ENCODE data around the gene WDR86. TPM values are rescaled to one million over a fixed set of nuclear protein-coding genes. Genes with fewer than 3 reads are reported as not detected.

Gene WDR86
- total RNA-seq, 2 experiments from 2014 or later, result not detected

DNA sequence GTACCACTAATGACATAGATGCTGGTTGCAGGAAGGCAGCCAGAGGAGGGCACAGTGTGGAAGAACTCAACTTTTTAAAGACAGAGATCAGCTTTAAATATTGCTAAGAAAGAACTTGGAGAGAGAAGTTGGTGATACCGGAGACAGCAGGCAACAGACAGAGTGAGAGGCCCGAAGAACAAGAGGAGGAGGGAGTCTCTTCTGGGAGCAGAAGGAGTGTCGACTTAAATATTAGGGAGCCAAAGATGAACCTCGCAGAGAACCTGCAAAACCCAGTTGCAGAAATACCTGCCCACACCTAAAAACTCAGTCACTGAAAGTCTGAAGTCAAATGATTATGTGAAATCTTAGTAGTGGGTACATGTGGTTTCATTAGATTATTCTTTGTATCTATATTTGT, 3.4 kb upstream of the WDR86 start:
- H3K36me3 Mint-ChIP-seq (ENCODE audit: low read depth), result no peaks in the 10 kb centered on the region
- ChIA-PET CTCF (interaction anchor here (1.1 to 2.1 kb wide), 2 partner anchors 30 to 35 kb away, joined by 4 to 13 read pairs; no protein-coding TSS in a partner anchor), POLR2A (no interaction called here)
- peaks cover 38% of the 10 kb centered on the region for H3K4me1 Mint-ChIP-seq
- no peak overlapping the region for H3K27ac Mint-ChIP-seq
- DNase-seq (no peak), ATAC-seq (no peak)
- peaks cover 2% of the 10 kb centered on the region for H3K9me3 Mint-ChIP-seq (ENCODE audit: low read depth)
- no peak overlapping the region for H3K4me3 Mint-ChIP-seq
- intact Hi-C loops (cut with DNase I, micrococcal nuclease), result loop anchor here in 1 of 2 experiments (5.0 kb wide), 1 partner anchor 34 kb away; no protein-coding TSS in a partner anchor
- peaks cover 35% of the 10 kb centered on the region for H3K27me3 Mint-ChIP-seq

GRCh38 chr7:151412318-151412717, 2.5 kb upstream of the WDR86 start:
- Mint-ChIP-seq H3K9me3 (ENCODE audit: low read depth) (no peaks in the 10 kb centered on the region), H3K36me3 (ENCODE audit: low read depth) (no peaks in the 10 kb centered on the region), H3K27ac (no peak overlapping the region), H3K27me3 (peaks cover 35% of the 10 kb centered on the region), H3K4me1 (peaks cover 38% of the 10 kb centered on the region), H3K4me3 (no peak overlapping the region)
- no peak for DNase-seq
- ATAC-seq, result no peak
- ChIA-PET CTCF (interaction anchor here (0.6 to 2.1 kb wide), 5 partner anchors 13 to 749 kb away, joined by 3 to 13 read pairs (median 3); no protein-coding TSS in a partner anchor), POLR2A (interaction anchor here (0.7 kb wide), 1 partner anchor 17 kb away, joined by 3 read pairs; no protein-coding TSS in a partner anchor)
- intact Hi-C loops (cut with DNase I, micrococcal nuclease), result loop anchor here in 1 of 2 experiments (5.0 kb wide), 1 partner anchor 35 kb away; no protein-coding TSS in a partner anchor

GRCh38 chr7:151411551-151411950, 1.7 kb upstream of the WDR86 start:
- Mint-ChIP-seq H3K27ac (no peak overlapping the region), H3K4me3 (no peak overlapping the region), H3K9me3 (ENCODE audit: low read depth) (no peaks in the 10 kb centered on the region), H3K4me1 (peaks cover 38% of the 10 kb centered on the region), H3K36me3 (ENCODE audit: low read depth) (no peaks in the 10 kb centered on the region), H3K27me3 (peaks cover 37% of the 10 kb centered on the region)
- intact Hi-C loops (cut with DNase I, micrococcal nuclease), result loop anchor here in 1 of 2 experiments (5.0 kb wide), 1 partner anchor 36 kb away; no protein-coding TSS in a partner anchor
- POLR2A ChIA-PET, result interaction anchor here (0.7 kb wide), 1 partner anchor 18 kb away, joined by 3 read pairs; no protein-coding TSS in a partner anchor
- ATAC-seq (no peak), DNase-seq (no peak)
- CTCF ChIA-PET, result interaction anchor here (0.6 to 2.1 kb wide), 5 partner anchors 9 to 750 kb away, joined by 3 to 13 read pairs (median 4); no protein-coding TSS in a partner anchor

DNA sequence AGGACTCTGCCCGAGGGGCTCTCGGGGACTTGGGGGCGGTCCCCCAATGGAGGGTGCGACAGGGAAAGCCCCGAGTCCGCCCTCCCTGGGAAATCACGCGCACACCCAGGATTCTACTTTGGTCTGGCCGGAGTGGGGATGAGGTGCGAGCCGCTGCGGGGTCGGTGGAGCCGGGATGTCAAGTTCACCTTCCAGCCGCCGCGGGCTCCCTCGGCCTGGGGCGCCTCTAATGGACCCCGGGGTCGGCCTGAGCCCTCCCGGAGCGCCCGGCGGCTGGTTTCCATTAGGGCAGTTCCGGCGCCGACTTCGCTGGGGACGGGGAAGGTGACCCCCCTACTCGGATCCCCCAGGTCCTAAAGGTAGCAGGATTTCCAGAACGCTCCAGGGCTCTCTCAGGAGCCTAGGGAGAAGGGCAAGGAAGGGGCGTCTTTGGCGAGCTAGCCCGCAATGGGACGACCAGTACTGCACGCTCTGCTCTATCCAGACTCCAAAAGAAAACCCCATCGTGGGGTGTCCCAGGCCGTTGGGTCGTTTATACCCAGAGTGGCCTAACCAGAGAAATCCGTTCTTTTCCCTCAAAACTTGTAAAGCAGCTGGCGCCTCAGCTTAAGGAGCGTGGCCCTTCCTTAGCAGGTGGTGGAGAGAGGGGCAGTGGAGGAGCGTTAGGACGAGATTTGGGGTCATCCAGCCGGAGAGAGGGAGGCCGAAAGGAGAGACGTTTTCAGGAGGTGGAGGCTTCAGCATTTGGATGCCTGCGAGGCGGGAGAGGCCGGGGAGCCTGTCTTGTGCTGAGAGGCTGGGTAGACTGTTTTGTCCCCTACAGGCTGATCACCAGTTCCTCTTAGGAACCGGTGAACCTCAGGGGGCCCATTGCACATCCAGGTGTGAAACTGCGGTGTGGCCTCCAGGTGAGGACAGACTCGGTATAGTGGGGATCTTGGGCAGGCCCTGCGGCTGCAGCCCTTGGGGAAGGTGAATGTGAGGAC, 860 bp upstream of the WDR86 start:
- Mint-ChIP-seq H3K9me3 (ENCODE audit: low read depth) (no peaks in the 10 kb centered on the region), H3K27ac (no peak overlapping the region), H3K36me3 (ENCODE audit: low read depth) (no peaks in the 10 kb centered on the region), H3K4me1 (peaks cover 38% of the 10 kb centered on the region), H3K4me3 (no peak overlapping the region), H3K27me3 (peaks cover 37% of the 10 kb centered on the region)
- POLR2A ChIA-PET, result no interaction called here
- intact Hi-C loops (cut with DNase I, micrococcal nuclease), result loop anchor here in 1 of 2 experiments (5.0 kb wide), 1 partner anchor 37 kb away; no protein-coding TSS in a partner anchor
- ATAC-seq (no peak), DNase-seq (no peak)
- CTCF ChIA-PET, result interaction anchor here (1.1 to 1.6 kb wide), 2 partner anchors 8 to 39 kb away, joined by 4 to 5 read pairs; no protein-coding TSS in a partner anchor

DNA sequence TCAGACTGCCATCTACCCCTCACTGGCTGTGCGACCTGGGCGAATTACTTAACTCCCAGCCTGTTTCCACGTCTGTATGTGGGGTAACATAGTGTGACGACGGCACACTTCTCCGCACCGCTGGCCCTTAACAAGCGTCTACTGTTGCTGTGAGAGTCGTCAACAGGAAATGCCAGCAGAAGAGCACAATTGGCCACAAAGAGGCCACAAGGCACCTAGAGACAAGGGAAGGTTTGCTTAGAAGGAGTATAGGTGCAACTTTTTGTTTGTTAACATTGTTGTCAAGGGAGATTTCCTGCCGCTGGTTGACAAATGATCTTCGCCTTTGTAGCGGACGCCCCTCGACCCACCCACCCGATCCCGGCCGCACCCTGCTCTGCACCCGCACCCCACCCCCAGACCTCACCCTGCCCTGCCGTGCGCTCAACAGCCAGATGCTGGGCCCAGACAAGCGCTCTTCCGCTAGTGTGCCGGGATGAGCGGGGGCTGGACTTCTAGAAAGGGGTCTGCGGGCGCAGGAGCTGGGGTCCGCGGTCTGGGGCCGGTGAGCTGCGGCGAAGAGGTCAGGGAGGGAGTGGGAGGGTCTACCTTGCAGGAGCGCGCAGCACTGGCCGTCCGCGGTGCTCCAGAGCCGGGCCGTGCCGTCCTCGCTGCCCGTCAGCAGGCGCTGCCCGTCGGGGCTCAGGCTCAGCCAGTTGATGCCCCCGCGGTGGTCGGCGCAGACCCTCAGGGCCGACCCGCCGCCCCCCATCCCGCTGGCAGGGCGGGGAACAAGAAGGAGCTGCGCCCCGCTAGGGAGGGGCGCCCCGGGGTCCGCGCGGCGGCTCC, 785 bp downstream of the WDR86 start:
- H3K4me1 Mint-ChIP-seq, result peaks cover 31% of the 10 kb centered on the region
- peak; percentile 47 for DNase-seq
- no peaks in the 10 kb centered on the region for H3K9me3 Mint-ChIP-seq (ENCODE audit: low read depth)
- peak overlapping the region; percentile 49 for H3K4me3 Mint-ChIP-seq
- intact Hi-C loops (cut with DNase I, micrococcal nuclease), result no loop called here
- ChIA-PET POLR2A (no interaction called here), CTCF (interaction anchor here (0.6 kb wide), 1 partner anchor 53 kb away, joined by 5 read pairs; no protein-coding TSS in a partner anchor)
- peaks cover 36% of the 10 kb centered on the region for H3K27me3 Mint-ChIP-seq
- peak; percentile 47 for ATAC-seq
- H3K27ac Mint-ChIP-seq, result peak overlapping the region; percentile 5
- no peaks in the 10 kb centered on the region for H3K36me3 Mint-ChIP-seq (ENCODE audit: low read depth)

DNA sequence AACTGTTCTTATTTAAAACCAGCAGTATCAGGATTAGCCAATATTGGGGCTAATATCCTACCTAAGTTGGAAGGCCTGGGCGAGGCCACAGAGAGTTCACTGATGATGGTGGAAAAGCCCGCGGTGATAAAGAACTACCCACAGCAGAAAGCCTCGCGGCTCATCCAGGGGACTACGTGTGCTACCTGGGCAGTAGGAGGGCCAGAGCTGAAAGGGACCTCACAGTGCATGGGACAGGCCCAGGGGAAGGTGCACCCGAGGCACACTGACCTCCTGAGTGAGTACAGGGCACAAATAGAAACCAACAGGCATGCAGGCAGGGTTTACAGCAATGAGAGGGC, 1.4 kb downstream of the WDR86 start:
- intact Hi-C loops (cut with DNase I, micrococcal nuclease), result no loop called here
- peak overlapping the region; percentile 49 for H3K4me3 Mint-ChIP-seq
- H3K4me1 Mint-ChIP-seq, result peaks cover 26% of the 10 kb centered on the region
- CTCF ChIA-PET, result no interaction called here
- no peak for ATAC-seq
- H3K36me3 Mint-ChIP-seq (ENCODE audit: low read depth), result no peaks in the 10 kb centered on the region
- no peak overlapping the region for H3K27ac Mint-ChIP-seq
- no peaks in the 10 kb centered on the region for H3K9me3 Mint-ChIP-seq (ENCODE audit: low read depth)
- POLR2A ChIA-PET, result no interaction called here
- H3K27me3 Mint-ChIP-seq, result peaks cover 36% of the 10 kb centered on the region
- DNase-seq, result no peak

GRCh38 chr7:151406886-151407583, 2.8 kb downstream of the WDR86 start:
- no peak overlapping the region for H3K4me3 Mint-ChIP-seq
- intact Hi-C loops (cut with DNase I, micrococcal nuclease), result no loop called here
- no peak for DNase-seq
- H3K9me3 Mint-ChIP-seq (ENCODE audit: low read depth), result no peaks in the 10 kb centered on the region
- H3K36me3 Mint-ChIP-seq (ENCODE audit: low read depth), result no peaks in the 10 kb centered on the region
- POLR2A ChIA-PET, result no interaction called here
- CTCF ChIA-PET, result interaction anchor here (0.9 kb wide), 1 partner anchor 51 kb away, joined by 3 read pairs; no protein-coding TSS in a partner anchor
- no peak overlapping the region for H3K27ac Mint-ChIP-seq
- H3K4me1 Mint-ChIP-seq, result peaks cover 15% of the 10 kb centered on the region
- peaks cover 27% of the 10 kb centered on the region for H3K27me3 Mint-ChIP-seq
- ATAC-seq, result no peak

GRCh38 chr7:151406051-151406875, 3.6 kb downstream of the WDR86 start:
- no peak for DNase-seq
- no peak for ATAC-seq
- Mint-ChIP-seq H3K27me3 (peaks cover 19% of the 10 kb centered on the region), H3K36me3 (ENCODE audit: low read depth) (no peaks in the 10 kb centered on the region), H3K4me1 (peaks cover 10% of the 10 kb centered on the region), H3K4me3 (no peak overlapping the region), H3K27ac (no peak overlapping the region), H3K9me3 (ENCODE audit: low read depth) (no peaks in the 10 kb centered on the region)
- ChIA-PET CTCF (interaction anchor here (0.9 kb wide), 1 partner anchor 51 kb away, joined by 3 read pairs; no protein-coding TSS in a partner anchor), POLR2A (no interaction called here)
- intact Hi-C loops (cut with DNase I, micrococcal nuclease), result no loop called here

DNA sequence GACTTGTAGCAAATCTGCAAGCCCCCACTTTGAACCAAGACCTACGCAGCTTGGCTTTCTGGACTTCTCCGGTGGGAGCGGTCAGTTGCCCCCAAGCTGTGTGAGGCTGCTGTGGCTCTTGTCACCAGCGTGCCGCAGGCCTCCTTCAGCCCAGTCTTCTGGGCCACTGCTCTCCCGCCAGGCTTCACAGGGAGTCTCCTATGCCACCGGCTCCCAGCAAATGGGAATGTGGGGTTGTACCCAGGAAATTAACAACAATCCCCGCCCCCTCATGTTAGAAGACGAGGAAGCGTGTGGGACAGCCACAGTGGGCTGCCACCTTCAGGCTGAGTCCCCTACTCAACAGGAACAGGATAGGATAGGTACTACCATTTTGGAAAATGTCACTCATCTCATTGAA, 4.2 kb downstream of the WDR86 start:
- H3K27me3 Mint-ChIP-seq, result peaks cover 12% of the 10 kb centered on the region
- no peaks in the 10 kb centered on the region for H3K9me3 Mint-ChIP-seq (ENCODE audit: low read depth)
- no peak overlapping the region for H3K4me3 Mint-ChIP-seq
- H3K36me3 Mint-ChIP-seq (ENCODE audit: low read depth), result no peaks in the 10 kb centered on the region
- ATAC-seq, result no peak
- H3K4me1 Mint-ChIP-seq, result peaks cover 6% of the 10 kb centered on the region
- no peak overlapping the region for H3K27ac Mint-ChIP-seq
- DNase-seq, result no peak
- POLR2A ChIA-PET, result no interaction called here
- intact Hi-C loops (cut with DNase I, micrococcal nuclease), result no loop called here
- CTCF ChIA-PET, result no interaction called here

DNA sequence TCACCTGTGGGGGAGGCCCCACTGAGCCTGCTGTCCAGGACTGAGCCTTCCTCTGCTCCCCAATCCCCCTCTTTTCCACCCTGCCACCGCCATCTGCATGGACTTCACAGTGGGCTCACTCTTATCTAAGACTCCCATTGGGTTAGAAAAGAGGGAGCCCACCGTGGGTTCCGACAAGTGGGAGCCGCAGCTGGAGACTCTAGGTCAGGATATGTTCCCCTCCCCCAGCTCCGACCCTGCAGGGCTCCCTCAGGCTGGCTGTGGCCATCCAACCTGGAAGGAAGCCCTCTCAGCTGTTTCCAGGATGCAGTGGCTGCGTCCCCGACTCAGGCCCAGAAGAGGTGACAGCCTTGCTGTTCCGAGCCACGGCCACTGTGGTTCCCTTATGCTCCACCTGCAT, 4.8 kb downstream of the WDR86 start:
- peaks cover 6% of the 10 kb centered on the region for H3K4me1 Mint-ChIP-seq
- POLR2A ChIA-PET, result no interaction called here

More for the DNA sequence above, 4.8 kb downstream of the WDR86 start:
- DNase-seq, result no peak
- intact Hi-C loops (cut with DNase I, micrococcal nuclease), result no loop called here
- CTCF ChIA-PET, result interaction anchor here (0.6 kb wide), 1 partner anchor 35 kb away, joined by 3 read pairs; the partner anchor contains the start of gene CRYGN
- H3K4me3 Mint-ChIP-seq, result no peak overlapping the region
- ATAC-seq, result no peak
- no peaks in the 10 kb centered on the region for H3K36me3 Mint-ChIP-seq (ENCODE audit: low read depth)
- peaks cover 10% of the 10 kb centered on the region for H3K27me3 Mint-ChIP-seq
- H3K9me3 Mint-ChIP-seq (ENCODE audit: low read depth), result no peaks in the 10 kb centered on the region
- H3K27ac Mint-ChIP-seq, result no peak overlapping the region

Data from activated CD4-positive, alpha-beta T cell treated with anti-CD3 and anti-CD28 coated beads for 36 hours (primary cell).